Measurements from ENCODE around the gene CPM.

GRCh38 chr12:68835333-68835908 is 97.5 kb downstream of the CPM start:
- no peak for TF ChIP-seq RAD21 (IDR thresholded peaks at IDR 0.05; ENCODE audit: low read length)
- TF ChIP-seq CTCF (conservative IDR thresholded peaks at IDR 0.05; ENCODE audit: low read depth, low read length), result no peak
- no peak for TF ChIP-seq BHLHE40 (IDR thresholded peaks at IDR 0.05; ENCODE audit: low read depth, low read length)
- TF ChIP-seq POLR2A (IDR thresholded peaks at IDR 0.05; ENCODE audit: low read depth, low read length), result no peak
- TF ChIP-seq RFX5 (IDR thresholded peaks at IDR 0.05; ENCODE audit: low read depth, low read length), result no peak
- TF ChIP-seq, protein P1, sequence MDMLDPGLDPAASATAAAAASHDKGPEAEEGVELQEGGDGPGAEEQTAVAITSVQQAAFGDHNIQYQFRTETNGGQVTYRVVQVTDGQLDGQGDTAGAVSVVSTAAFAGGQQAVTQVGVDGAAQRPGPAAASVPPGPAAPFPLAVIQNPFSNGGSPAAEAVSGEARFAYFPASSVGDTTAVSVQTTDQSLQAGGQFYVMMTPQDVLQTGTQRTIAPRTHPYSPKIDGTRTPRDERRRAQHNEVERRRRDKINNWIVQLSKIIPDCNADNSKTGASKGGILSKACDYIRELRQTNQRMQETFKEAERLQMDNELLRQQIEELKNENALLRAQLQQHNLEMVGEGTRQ (IDR thresholded peaks at IDR 0.05; ENCODE audit: low read depth, low read length), result no peak
- TF ChIP-seq MXI1 (IDR thresholded peaks at IDR 0.05; ENCODE audit: borderline replicate concordance, low read depth, low read length), result no peak
- TF ChIP-seq RCOR1 (IDR thresholded peaks at IDR 0.05; ENCODE audit: insufficient replicate concordance, low read length), result no peak
- TF ChIP-seq CEBPB (IDR thresholded peaks at IDR 0.05; ENCODE audit: low read depth, low read length), result no peak
- no peak for TF ChIP-seq MAZ (IDR thresholded peaks at IDR 0.05; ENCODE audit: borderline replicate concordance, low read depth, low read length)
- no peak for TF ChIP-seq CHD1 (IDR thresholded peaks at IDR 0.05; ENCODE audit: low read depth, low read length)
- no peak for TF ChIP-seq SMC3 (IDR thresholded peaks at IDR 0.05; ENCODE audit: low read depth, low read length)
- no peak for TF ChIP-seq FOS (IDR thresholded peaks at IDR 0.05; ENCODE audit: low read depth, low read length)
- no peak for TF ChIP-seq MAFK (IDR thresholded peaks at IDR 0.05; ENCODE audit: low read depth, low read length)
